ENCODE measurements around the gene ALOX12B. TPM values are rescaled to one million over a fixed set of nuclear protein-coding genes. Genes with fewer than 3 reads are reported as not detected.

ALOX12B gene
- total and polyA plus RNA-seq, 2 of the 13 experiments (the other 11 are each of a cell fraction or from before 2014, with no cell fraction given) = 0.13 TPM; not detected in 1

GRCh38 chr17:8125154-8125946 lies 37.8 kb upstream of the ALOX12B start (continued):
- TF ChIP-seq, protein P1, sequence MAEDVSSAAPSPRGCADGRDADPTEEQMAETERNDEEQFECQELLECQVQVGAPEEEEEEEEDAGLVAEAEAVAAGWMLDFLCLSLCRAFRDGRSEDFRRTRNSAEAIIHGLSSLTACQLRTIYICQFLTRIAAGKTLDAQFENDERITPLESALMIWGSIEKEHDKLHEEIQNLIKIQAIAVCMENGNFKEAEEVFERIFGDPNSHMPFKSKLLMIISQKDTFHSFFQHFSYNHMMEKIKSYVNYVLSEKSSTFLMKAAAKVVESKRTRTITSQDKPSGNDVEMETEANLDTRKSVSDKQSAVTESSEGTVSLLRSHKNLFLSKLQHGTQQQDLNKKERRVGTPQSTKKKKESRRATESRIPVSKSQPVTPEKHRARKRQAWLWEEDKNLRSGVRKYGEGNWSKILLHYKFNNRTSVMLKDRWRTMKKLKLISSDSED (CRISPR knock-in tag; IDR thresholded peaks at IDR 0.05) = no peak
- TF ChIP-seq MZF1 (CRISPR knock-in tag; IDR thresholded peaks at IDR 0.05; ENCODE audit: borderline replicate concordance) = no peak
- TF ChIP-seq ZNF577 (CRISPR knock-in tag; IDR thresholded peaks at IDR 0.05; ENCODE audit: borderline replicate concordance, low read depth) = no peak
- no peak for TF ChIP-seq ZNF430 (CRISPR knock-in tag; IDR thresholded peaks at IDR 0.05)
- no peak for TF ChIP-seq MLXIP (CRISPR knock-in tag; IDR thresholded peaks at IDR 0.05; ENCODE audit: borderline replicate concordance)
- TF ChIP-seq, protein P2, sequence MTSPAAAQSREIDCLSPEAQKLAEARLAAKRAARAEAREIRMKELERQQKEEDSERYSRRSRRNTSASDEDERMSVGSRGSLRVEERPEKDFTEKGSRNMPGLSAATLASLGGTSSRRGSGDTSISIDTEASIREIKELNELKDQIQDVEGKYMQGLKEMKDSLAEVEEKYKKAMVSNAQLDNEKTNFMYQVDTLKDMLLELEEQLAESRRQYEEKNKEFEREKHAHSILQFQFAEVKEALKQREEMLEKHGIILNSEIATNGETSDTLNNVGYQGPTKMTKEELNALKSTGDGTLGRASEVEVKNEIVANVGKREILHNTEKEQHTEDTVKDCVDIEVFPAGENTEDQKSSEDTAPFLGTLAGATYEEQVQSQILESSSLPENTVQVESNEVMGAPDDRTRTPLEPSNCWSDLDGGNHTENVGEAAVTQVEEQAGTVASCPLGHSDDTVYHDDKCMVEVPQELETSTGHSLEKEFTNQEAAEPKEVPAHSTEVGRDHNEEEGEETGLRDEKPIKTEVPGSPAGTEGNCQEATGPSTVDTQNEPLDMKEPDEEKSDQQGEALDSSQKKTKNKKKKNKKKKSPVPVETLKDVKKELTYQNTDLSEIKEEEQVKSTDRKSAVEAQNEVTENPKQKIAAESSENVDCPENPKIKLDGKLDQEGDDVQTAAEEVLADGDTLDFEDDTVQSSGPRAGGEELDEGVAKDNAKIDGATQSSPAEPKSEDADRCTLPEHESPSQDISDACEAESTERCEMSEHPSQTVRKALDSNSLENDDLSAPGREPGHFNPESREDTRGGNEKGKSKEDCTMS (CRISPR knock-in tag; conservative IDR thresholded peaks at IDR 0.05) = no peak
- no peak for TF ChIP-seq TGIF2 (CRISPR knock-in tag; IDR thresholded peaks at IDR 0.05)
- TF ChIP-seq ZSCAN25 (CRISPR knock-in tag; IDR thresholded peaks at IDR 0.05) = 0 out of 2 replicates have a peak, but pooled peaks have one; percentile 18
- TF ChIP-seq AGO2 (optimal IDR thresholded peaks at IDR 0.05; ENCODE audit: low read depth, low read length) = no peak
- TF ChIP-seq HDAC2 (CRISPR knock-in tag; IDR thresholded peaks at IDR 0.05) = no peak
- TF ChIP-seq NCOA2 (CRISPR knock-in tag; IDR thresholded peaks at IDR 0.05) = 0 out of 2 replicates have a peak, but pooled peaks have one; percentile 38
- TF ChIP-seq ZNF550 (CRISPR knock-in tag; IDR thresholded peaks at IDR 0.05; ENCODE audit: borderline replicate concordance) = no peak
- no peak for TF ChIP-seq PHF5A (CRISPR knock-in tag; IDR thresholded peaks at IDR 0.05; ENCODE audit: low read depth, unreplicated experiment)
- TF ChIP-seq ZNF281 (CRISPR knock-in tag; IDR thresholded peaks at IDR 0.05; ENCODE audit: borderline replicate concordance) = no peak
- no peak for TF ChIP-seq ZBTB49 (CRISPR knock-in tag; IDR thresholded peaks at IDR 0.05; ENCODE audit: borderline replicate concordance)

All from HepG2 (cell line).